GM23248 (cell line): ENCODE results near the gene NIP7. TPM values are rescaled to one million over a fixed set of nuclear protein-coding genes. Genes with fewer than 3 reads are reported as not detected.

Source experiments
- DNase-seq: peaks from one replicate; pipeline ENCODE4 v3.0.0-alpha.2; 2015
- H2AFZ ChIP-seq: fragments of 200-600 bp; sonication (generic); 2 replicates; pipeline ENCODE4 v1.6.1; 2016; ENCODE audit warnings: antibody characterized with exemption
- H3F3A ChIP-seq: fragments of 200-600 bp; sonication (generic); 2 replicates; pipeline ENCODE4 v1.6.1; 2016; ENCODE audit warnings: mild to moderate bottlenecking, antibody characterized with exemption, mixed run types; ENCODE audit not compliant: insufficient read depth
- H3K27ac ChIP-seq: fragments of 200-600 bp; sonication (generic); 2 replicates; pipeline ENCODE4 v1.5.1; 2016; ENCODE audit warnings: mild to moderate bottlenecking
- H3K27me3 ChIP-seq: fragments of 200-600 bp; sonication (generic); replicated peaks from 2 replicates; pipeline ENCODE4 v1.6.1; 2016; ENCODE audit warnings: mild to moderate bottlenecking; ENCODE audit not compliant: insufficient read depth
- H3K36me3 ChIP-seq: fragments of 200-600 bp; sonication (generic); 2 replicates; pipeline ENCODE4 v1.6.1; 2016; ENCODE audit warnings: low read depth, mild to moderate bottlenecking
- H3K4me1 ChIP-seq: fragments of 200-600 bp; sonication (generic); 2 replicates; pipeline ENCODE4 v1.6.1; 2016; ENCODE audit warnings: mild to moderate bottlenecking; ENCODE audit not compliant: insufficient read depth
- H3K4me2 ChIP-seq: fragments of 200-600 bp; sonication (generic); one replicate; pipeline ENCODE4 v1.6.1; 2016; ENCODE audit warnings: mild to moderate bottlenecking; ENCODE audit not compliant: unreplicated experiment
- H3K4me3 ChIP-seq: fragments of 200-600 bp; sonication (generic); 2 replicates; pipeline ENCODE4 v1.5.1; 2016; ENCODE audit warnings: mild to moderate bottlenecking
- H3K79me2 ChIP-seq: fragments of 200-600 bp; sonication (generic); 2 replicates; pipeline ENCODE4 v1.6.1; 2016; ENCODE audit warnings: mild to moderate bottlenecking; ENCODE audit not compliant: insufficient read depth
- H3K9ac ChIP-seq: fragments of 200-600 bp; sonication (generic); 2 replicates; pipeline ENCODE4 v1.6.1; 2016; ENCODE audit warnings: mild to moderate bottlenecking
- H3K9me2 ChIP-seq: fragments of 200-600 bp; sonication (generic); 2 replicates; pipeline ENCODE4 v1.6.1; 2016; ENCODE audit warnings: mixed run types, mild to moderate bottlenecking, moderate library complexity; ENCODE audit not compliant: insufficient read depth
- H3K9me3 ChIP-seq: fragments of 200-600 bp; sonication (generic); one replicate; pipeline ENCODE4 v1.6.1; 2017; ENCODE audit warnings: low read depth
- H4K20me1 ChIP-seq: fragments of 200-600 bp; sonication (generic); 2 replicates; pipeline ENCODE4 v1.6.0; 2016; ENCODE audit not compliant: insufficient read depth
- EZH2 ChIP-seq: fragments of 200-600 bp; sonication (generic); IDR thresholded peaks from 2 replicates; pipeline ENCODE4 v1.6.1; 2018; ENCODE audit warnings: antibody characterized with exemption, mild to moderate bottlenecking; ENCODE audit not compliant: insufficient read depth, poor library complexity, severe bottlenecking
- EZH2phosphoT487 ChIP-seq: fragments of 200-600 bp; sonication (generic); IDR thresholded peaks from 2 replicates; pipeline ENCODE4 v1.6.1; 2018; ENCODE audit warnings: antibody characterized with exemption, moderate library complexity, mild to moderate bottlenecking, low read depth; ENCODE audit not compliant: insufficient read depth
- WGBS, 2 experiments: methylation state at CpG; one replicate each; pipeline ENCODE4 v1.1.6; 2015 to 2017; ENCODE audit warnings: low lambda C conversion rate in 2 of 2, low coverage in 1 of 2; ENCODE audit errors: missing lambda C conversion rate in 2 of 2; 5-methylcytosine and 5-hydroxymethylcytosine counted together
- in situ Hi-C: fragments of 300-500 bp; cut with MboI; formaldehyde crosslinking; loops from 2 replicates; pipeline ENCODE4 v1.15.0; 2020
- polyA plus RNA-seq: library from polyadenylated mRNA; unstranded; fragments of >200 nt; fragmentation: Nextera tagmentation; extraction: Ambion mirVana; gene quantifications from 2 replicates; pipeline ENCODE4 v1.2.1, GENCODE V29; 2016
- total RNA-seq: library from RNA; depleted of rRNA; stranded (reverse); fragments of >200 nt; shearing (Covaris generic); gene quantifications from 2 replicates; pipeline ENCODE4 v1.2.3, GENCODE V29; 2014

Gene NIP7
- total and polyA plus RNA-seq, 2 experiments from 2014 or later = 24.2 to 35.6 TPM

- peak within 1 kb of the TSS; percentile 75 for H3K27ac ChIP-seq
- peaks cover 27% of the 10 kb centered on the region for H3F3A ChIP-seq
- no peaks in the 10 kb centered on the region for H3K27me3 ChIP-seq
- H3K9me2 ChIP-seq = no peaks in the 10 kb centered on the region
- peak within 1 kb of the TSS; percentile 77 for H3K4me3 ChIP-seq
- DNase-seq = peak; percentile 99
- TF ChIP-seq EZH2phosphoT487 = no peak
- no peak for TF ChIP-seq EZH2
- peak within 1 kb of the TSS; percentile 82 for H2AFZ ChIP-seq
- peak within 1 kb of the TSS; percentile 84 for H3K4me2 ChIP-seq
- 1 to 2% methylated on average over 61 to 70 of the region's 93 CpGs for WGBS, 2 experiments
- no peaks in the 10 kb centered on the region for H3K9me3 ChIP-seq
- H3K79me2 ChIP-seq = peaks cover 84% of the 10 kb centered on the region
- H3K4me1 ChIP-seq = peaks cover 28% of the 10 kb centered on the region
- peaks cover 24% of the 10 kb centered on the region for H3K36me3 ChIP-seq
- H4K20me1 ChIP-seq = no peaks in the 10 kb centered on the region; the same call in 1 of the 2 replicates
- in situ Hi-C loops = no loop called here
- H3K9ac ChIP-seq = peak within 1 kb of the TSS; percentile 86
These were observed 9.1 kb upstream of the NIP7 start, which contains the start of gene PDF for GRCh38 chr16:69330286-69331109. PDF (minus strand) TSS chr16:69330588; CDS start chr16:69330570, 18 bp downstream.

- Histone ChIP-seq H3K36me3 (peaks cover 26% of the 10 kb centered on the region; the same call in 1 of the 2 replicates), H3K9me3 (no peaks in the 10 kb centered on the region), H3F3A (0 out of 2 replicates have a peak, but pooled peaks cover 15% of the 10 kb centered on the region), H3K4me3 (no peak overlapping the region), H3K9me2 (no peaks in the 10 kb centered on the region), H3K27me3 (no peaks in the 10 kb centered on the region), H2AFZ (no peak overlapping the region), H3K27ac (no peak overlapping the region), H3K9ac (no peak overlapping the region), H4K20me1 (no peaks in the 10 kb centered on the region), H3K4me1 (peaks cover 13% of the 10 kb centered on the region), H3K4me2 (no peak overlapping the region), H3K79me2 (peaks cover 77% of the 10 kb centered on the region)
- no peak for DNase-seq
- TF ChIP-seq EZH2 (no peak), EZH2phosphoT487 (no peak)
- 88 to 91% methylated on average over 8 to 9 of the region's 9 CpGs for WGBS, 2 experiments
- in situ Hi-C loops = no loop called here
These were observed 4.9 kb upstream of the NIP7 start for GRCh38 chr16:69334696-69335095.

- H3K79me2 ChIP-seq = peaks cover 90% of the 10 kb centered on the region
- in situ Hi-C loops = no loop called here
- no peaks in the 10 kb centered on the region for H3K9me2 ChIP-seq
- peak overlapping the region; percentile 96 for H3K4me2 ChIP-seq
- H3F3A ChIP-seq = peaks cover 27% of the 10 kb centered on the region
- peaks cover 37% of the 10 kb centered on the region for H3K36me3 ChIP-seq
- H3K9me3 ChIP-seq = no peaks in the 10 kb centered on the region
- 18 to 22% methylated on average over 33 to 44 of the region's 46 CpGs for WGBS, 2 experiments
- peaks cover 19% of the 10 kb centered on the region for H3K4me1 ChIP-seq
- peak overlapping the region; percentile 86 for H3K9ac ChIP-seq
- no peak for DNase-seq
- H3K4me3 ChIP-seq = peak overlapping the region; percentile 83
- no peaks in the 10 kb centered on the region for H3K27me3 ChIP-seq
- TF ChIP-seq EZH2phosphoT487 = no peak
- no peak for TF ChIP-seq EZH2
- H4K20me1 ChIP-seq = no peaks in the 10 kb centered on the region
- peak overlapping the region; percentile 79 for H3K27ac ChIP-seq
- peak overlapping the region; percentile 91 for H2AFZ ChIP-seq
These were observed 849 bp upstream of the NIP7 start for GRCh38 chr16:69338557-69339288.

- peak overlapping the region; percentile 81 for H2AFZ ChIP-seq
- H3K36me3 ChIP-seq = peaks cover 36% of the 10 kb centered on the region
- peak; percentile 53 for DNase-seq
- WGBS, 2 experiments = 7 to 9% methylated on average over 16 of the region's 16 CpGs
- H3K4me1 ChIP-seq = peaks cover 19% of the 10 kb centered on the region
- peak overlapping the region; percentile 83 for H3K4me3 ChIP-seq
- no peaks in the 10 kb centered on the region for H3K9me2 ChIP-seq
- in situ Hi-C loops = no loop called here
- H3F3A ChIP-seq = peaks cover 27% of the 10 kb centered on the region
- H3K4me2 ChIP-seq = peak overlapping the region; percentile 93
- H4K20me1 ChIP-seq = no peaks in the 10 kb centered on the region
- peak overlapping the region; percentile 79 for H3K27ac ChIP-seq
- H3K79me2 ChIP-seq = peaks cover 85% of the 10 kb centered on the region
- no peak for TF ChIP-seq EZH2
- TF ChIP-seq EZH2phosphoT487 = no peak
- peak overlapping the region; percentile 86 for H3K9ac ChIP-seq
- H3K9me3 ChIP-seq = no peaks in the 10 kb centered on the region
- no peaks in the 10 kb centered on the region for H3K27me3 ChIP-seq
These were observed 598 bp downstream of the NIP7 start for GRCh38 chr16:69340095-69340644.
